IPS DF 19.7 (cell line): ENCODE measurements around the gene PRDM8.
"Not testable (repeated sequence)": the region's sequence is repeated elsewhere in the genome, so short reads cannot be mapped to it uniquely, and the experiment has no call there.

Experiments
- DNase-seq: peaks from one replicate; pipeline ENCODE4 v3.0.0-alpha.2; 2013; ENCODE audit warnings: low read depth, low spot score

Gene PRDM8

DNA sequence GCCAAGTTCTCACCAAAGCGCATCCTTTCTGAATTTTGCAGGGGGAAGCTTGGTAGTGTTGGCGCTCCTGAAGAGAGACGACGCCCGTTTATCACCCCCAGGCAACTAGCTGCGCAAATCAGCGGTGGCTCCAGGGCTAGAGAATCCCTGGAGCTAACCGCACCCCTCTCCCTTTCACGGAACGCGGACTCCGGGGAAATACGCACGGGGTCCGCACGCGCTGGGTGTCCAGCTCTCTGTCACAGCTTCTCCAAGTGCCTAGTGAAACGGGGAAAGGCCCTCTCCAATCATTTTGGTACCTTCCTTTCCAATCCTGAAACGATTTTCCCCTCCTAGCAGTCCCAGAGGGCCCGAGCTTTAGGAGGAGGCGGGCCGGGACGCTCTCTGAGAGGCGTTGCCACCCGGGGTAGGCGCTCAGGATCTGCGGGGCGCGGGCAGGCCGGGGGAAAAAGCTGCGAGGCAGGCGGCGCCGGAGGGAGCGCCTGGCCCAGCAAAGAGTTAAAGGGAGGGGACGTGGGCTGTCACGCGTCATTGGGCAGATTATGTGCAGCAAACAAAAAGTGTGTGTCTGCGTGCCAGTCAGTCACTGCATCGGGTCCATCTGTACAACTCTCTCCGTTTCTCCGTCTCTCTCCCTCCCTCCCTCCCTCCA is at the start of gene PRDM8:
TSS of gene PRDM8 (plus strand) at position 582 of the 652 bp plus-strand sequence. CDS start 2,578 bp downstream, outside the sequence.
- no peak for DNase-seq

- no peak for DNase-seq
These were observed 46.7 kb upstream of the PRDM8 start for GRCh38 chr4:80150387-80151180.

- DNase-seq: no peak
These were observed 45.3 kb upstream of the PRDM8 start for GRCh38 chr4:80151981-80152380.

GRCh38 chr4:80153874-80154544 is 43.3 kb upstream of the PRDM8 start:
- no peak for DNase-seq

- DNase-seq: no peak
These were observed 42.8 kb upstream of the PRDM8 start for GRCh38 chr4:80154545-80154933.

DNA sequence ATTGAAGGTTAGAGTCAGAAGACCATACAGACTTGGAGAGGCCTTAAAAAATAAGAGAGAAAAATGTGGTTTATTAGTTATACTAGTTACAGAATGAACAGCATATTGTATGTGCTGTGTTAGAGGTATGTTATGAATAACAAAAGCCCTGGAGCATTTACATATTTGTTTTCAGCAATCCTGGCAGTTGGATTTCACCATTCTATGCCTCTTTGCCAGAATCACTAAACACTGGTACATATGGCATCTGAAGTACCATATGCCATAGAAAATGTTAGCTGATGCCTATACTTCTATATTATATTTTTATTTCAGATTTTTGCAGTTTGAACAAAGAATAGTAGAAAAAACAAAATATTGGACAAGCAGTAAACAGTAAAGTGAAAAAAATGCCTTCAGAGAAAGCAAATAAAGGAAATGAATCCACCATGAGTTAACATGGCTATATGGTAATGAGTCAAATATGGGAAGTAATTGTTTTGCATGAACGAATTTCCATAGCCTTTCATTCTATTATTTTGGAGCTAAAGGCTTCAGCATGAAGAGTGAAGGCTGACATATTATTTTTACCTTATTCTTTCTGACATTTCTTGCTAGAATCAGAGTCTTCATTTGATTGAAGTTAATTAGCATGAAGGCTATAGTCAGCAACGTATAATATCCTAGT is 41.9 kb upstream of the PRDM8 start:
- no peak for DNase-seq

- DNase-seq: no peak
These were observed 40.9 kb upstream of the PRDM8 start for GRCh38 chr4:80156410-80156809.

DNA sequence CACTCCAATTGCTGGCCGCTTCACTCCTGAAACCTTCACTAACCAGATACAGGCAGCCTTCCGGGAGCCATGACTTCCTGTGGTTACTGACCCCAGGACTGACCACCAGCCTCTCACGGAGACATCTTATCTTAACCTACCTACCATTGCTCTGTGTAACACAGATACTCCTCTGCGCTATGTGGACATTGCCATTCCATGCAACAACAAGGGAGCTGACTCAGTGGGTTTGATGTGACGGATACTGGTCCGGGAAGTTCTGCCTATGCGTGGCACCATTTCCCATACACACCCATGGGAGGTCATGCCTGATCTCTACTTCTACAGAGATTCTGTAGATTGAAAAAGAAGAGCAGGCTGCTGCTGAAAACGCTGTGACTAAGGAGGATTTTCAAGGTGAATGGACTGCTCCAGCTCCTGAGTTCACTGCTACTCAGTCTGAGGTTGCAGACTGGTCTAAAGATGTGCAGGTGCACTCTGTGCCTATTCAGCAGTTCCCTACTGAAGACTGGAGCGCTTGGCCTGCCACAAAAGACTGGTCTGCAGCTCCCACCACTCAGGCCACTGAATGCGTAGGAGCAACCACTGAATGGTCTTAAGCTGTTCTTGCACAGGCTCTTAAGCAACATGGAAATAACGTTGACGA is 35.8 kb upstream of the PRDM8 start:
- DNase-seq: no peak

DNA sequence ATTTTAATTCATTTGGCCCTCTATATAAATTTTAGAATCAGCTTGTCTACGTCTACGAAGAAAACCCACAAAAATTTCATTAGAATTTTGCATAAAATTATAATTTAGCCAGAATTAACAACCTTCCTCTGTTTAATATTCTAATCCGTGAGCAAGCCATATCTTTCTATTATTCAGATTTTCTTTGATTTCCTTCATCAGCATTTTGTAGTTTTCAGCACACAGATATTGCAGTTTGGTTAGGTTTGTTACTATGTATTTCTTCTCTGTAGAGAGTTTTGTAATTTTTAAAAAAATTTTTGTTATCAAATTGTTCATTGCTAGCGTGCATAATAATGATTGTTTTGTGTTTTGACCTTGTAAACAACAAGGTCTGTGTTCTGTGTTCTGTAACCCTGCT is 34.9 kb upstream of the PRDM8 start:
- DNase-seq: no peak

DNA sequence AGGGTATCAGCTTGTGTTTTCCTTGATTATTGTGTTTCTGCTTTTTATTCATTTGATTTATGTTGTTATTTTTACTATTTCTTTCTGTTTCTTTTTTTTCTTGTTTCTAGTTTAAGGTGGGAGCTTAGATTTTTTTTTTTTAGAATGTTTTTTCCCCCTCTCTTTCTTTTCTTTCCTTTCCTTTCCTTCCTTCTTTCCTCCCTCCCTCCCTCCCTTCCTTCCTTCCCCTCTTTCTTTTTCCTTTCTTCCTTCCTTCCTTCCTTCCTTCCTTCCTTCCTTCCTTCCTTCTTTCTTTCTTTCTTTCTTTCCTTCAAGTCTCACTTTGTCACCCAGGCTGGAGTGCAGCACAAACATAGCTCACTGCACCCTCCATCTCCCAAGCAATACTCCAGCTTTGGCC is 31.4 kb upstream of the PRDM8 start:
- DNase-seq: no peak

- DNase-seq: no peak
These were observed 26.1 kb upstream of the PRDM8 start for GRCh38 chr4:80171251-80171650.

GRCh38 chr4:80171656-80172055 is 25.6 kb upstream of the PRDM8 start:
- DNase-seq: no peak

- DNase-seq: no peak
These were observed 25.1 kb upstream of the PRDM8 start for GRCh38 chr4:80172203-80172602.

DNA sequence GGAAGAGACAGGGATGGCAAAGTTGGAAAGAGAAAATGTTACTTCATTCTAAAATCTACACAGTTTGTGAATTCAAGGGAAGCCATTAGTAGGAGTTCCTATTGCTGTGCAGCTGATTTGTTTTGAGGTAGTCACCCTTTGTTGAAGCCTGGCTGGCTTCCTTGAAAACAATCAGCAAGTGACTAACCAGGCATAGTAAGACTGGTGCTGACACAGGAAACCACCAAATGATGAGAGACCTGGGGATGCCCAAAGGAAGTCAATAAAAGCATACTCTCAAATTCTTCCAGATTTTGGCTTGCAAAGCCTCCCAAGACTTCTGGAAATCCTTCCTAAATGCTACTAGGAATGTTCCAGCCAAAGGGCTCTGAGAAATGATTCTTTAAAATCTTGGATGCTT is 23.9 kb upstream of the PRDM8 start:
- DNase-seq: no peak

DNA sequence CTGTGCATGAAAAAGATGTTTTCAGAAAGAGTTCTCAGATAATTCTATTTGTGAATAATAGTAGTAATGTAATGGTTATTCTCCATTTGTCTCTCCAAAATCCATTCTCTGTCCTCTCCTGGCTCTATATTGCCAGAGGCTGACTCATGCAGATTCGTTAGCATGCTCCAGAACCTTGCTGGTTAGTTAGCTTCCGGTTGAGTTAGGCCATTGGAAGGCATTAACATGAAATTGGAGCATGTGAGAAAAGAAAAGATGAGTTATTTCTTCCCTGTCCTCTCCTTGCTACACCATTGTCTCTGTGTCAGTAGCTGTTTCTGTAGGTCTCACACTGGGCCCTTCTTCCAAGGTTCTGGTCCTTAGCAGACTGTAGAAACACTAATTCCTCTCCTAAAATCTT is 23.5 kb upstream of the PRDM8 start:
- DNase-seq: no peak

- not testable (repeated sequence) for DNase-seq
These were observed 19.5 kb upstream of the PRDM8 start for GRCh38 chr4:80177793-80178192.

DNA sequence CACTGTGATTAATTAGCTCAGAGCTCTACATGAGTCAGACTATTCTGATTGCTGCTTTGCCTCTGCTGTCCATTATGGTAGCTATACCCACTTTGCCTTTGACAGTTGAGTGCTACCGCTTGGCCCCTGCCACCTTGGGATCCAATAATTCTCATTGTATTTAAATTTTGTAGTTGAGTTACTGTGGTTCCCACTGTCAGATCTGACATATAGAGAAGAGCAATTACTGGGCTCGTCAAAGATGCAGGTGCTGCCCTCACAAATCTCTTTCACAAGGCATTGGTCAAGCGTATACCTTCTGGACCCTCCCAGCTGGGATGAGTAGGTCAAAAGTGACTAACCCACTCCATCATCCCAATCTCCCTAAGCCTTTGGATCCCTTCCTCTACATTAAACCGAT is 18.3 kb upstream of the PRDM8 start:
- DNase-seq: no peak

DNA sequence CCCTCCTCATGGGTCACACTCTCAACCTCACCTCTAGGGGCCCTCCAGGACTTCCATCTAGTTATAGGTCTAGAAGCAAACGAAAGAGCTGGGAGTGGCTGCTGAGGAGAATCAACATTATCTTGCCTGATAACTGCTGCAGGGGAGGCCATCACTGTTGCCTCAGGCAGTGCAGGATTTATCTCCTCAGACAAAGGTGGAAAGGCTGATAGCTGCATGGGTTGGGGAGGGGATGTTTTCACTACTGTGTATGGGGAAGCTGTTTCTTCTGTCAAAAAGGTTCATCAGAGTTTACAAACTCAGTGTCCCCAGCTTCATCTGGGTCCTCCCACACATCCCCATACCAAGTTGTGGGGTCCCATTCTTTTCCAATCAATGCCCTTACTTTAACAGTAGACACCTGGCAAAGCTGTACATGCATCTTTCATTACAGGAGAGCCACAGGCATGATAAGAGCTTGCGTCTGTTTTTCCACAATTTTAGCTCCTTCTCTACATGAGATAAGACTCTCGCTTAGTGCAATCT is 17.6 kb upstream of the PRDM8 start:
- DNase-seq: no peak

DNA sequence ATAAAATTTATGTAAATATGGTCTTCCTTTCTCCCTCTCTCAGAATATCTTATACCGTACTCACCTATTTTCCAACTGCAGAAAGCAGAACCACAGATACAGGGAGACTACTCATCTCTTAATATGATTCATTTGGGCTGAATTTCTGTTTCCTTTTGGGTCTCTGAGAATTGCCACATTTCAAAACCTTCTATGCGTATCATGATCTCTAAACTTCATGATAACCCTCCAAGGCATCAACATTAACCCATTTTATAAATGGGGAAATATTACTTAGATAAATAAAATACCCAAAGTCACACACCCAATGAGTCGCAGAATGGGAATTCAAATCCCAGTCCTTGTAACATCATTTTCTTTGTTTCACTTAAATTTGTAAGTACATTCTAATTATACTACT is 16.6 kb upstream of the PRDM8 start:
- DNase-seq: no peak

- no peak for DNase-seq
These were observed 15.0 kb upstream of the PRDM8 start for GRCh38 chr4:80182237-80182866.
